ENCODE results near the gene SLC9A7.

Gene SLC9A7

GRCh38 chrX:46567388-46567787 lies 191.5 kb downstream of the SLC9A7 start:
- no peak for DNase-seq

- no peak for DNase-seq
Observed at GRCh38 chrX:46561824-46562657, 196.9 kb downstream of the SLC9A7 start.

GRCh38 chrX:46559062-46559461 lies 199.9 kb downstream of the SLC9A7 start:
- DNase-seq: no peak

GRCh38 chrX:46554942-46555341 lies 204.0 kb downstream of the SLC9A7 start:
- no peak for DNase-seq

GRCh38 chrX:46553935-46554334 lies 205.0 kb downstream of the SLC9A7 start:
- DNase-seq: no peak

GRCh38 chrX:46551494-46552128 lies 207.3 kb downstream of the SLC9A7 start:
- DNase-seq: no peak

GRCh38 chrX:46549914-46550313 lies 209.0 kb downstream of the SLC9A7 start:
- DNase-seq: no peak

Measured in NCI-H1092 (cell line).